Panc1 (cell line): ENCODE measurements around the gene UQCR11.

ENCODE experiments used
- CTCF ChIP-seq: fragments of 450-650 bp; IDR thresholded peaks from 2 replicates; pipeline ENCODE4 v1.5.1; 2017; ENCODE audit warnings: mild to moderate bottlenecking
- POLR2AphosphoS5 ChIP-seq: IDR thresholded peaks from 2 replicates; pipeline ENCODE4 v1.6.1; 2012; ENCODE audit warnings: mild to moderate bottlenecking, low read depth, low read length, moderate library complexity
- REST ChIP-seq, 2 experiments: IDR thresholded peaks; 2 replicates each; pipeline ENCODE4 v1.6.1; 2011 to 2012; ENCODE audit warnings: low read depth in 2 of 2, control low read depth in 1 of 2, low read length in 1 of 2, mild to moderate bottlenecking in 1 of 2, moderate library complexity in 1 of 2; ENCODE audit not compliant: insufficient read depth in 1 of 2
- SIN3A ChIP-seq: IDR thresholded peaks from 2 replicates; pipeline ENCODE4 v1.6.1; 2012; ENCODE audit warnings: low read depth, mild to moderate bottlenecking, low read length, moderate library complexity, borderline replicate concordance; ENCODE audit not compliant: insufficient read depth
- TCF7L2 ChIP-seq: IDR thresholded peaks from 2 replicates; pipeline ENCODE4 v1.6.1; 2011; ENCODE audit warnings: mild to moderate bottlenecking, low read depth, low read length, inconsistent platforms

- no peak for TF ChIP-seq CTCF
- TF ChIP-seq SIN3A: no peak
- TF ChIP-seq POLR2AphosphoS5: no peak
- no peak for TF ChIP-seq REST (IDR thresholded peaks at IDR 0.05; ENCODE audit: insufficient read depth in 1 of 2, low read depth in 2 of 2, low read length in 1 of 2)
- TF ChIP-seq TCF7L2: no peak
Measured at GRCh38 chr19:1606138-1606651, 933 bp upstream of the UQCR11 start.
